Stimulated activated effector memory CD8-positive, alpha-beta T cell treated with anti-CD3 and anti-CD28 coated beads, Interleukin-12 subunit alpha, Interleukin-12 subunit beta, amount 100 ng/mL, for 72 hours (primary cell): ENCODE data around the gene MGAT4C.

Source experiments
- ATAC-seq: fragments of 150-1000 bp; cut with Tn5 transposase; 2 replicates; pipeline ENCODE4 v1.10.0; 2021
- DNase-seq, 2 donors: peaks; one replicate each; pipeline ENCODE4 v3.0.0; 2021 to 2022; ENCODE audit warnings: low spot score in 2 of 2
- H3K27ac Mint-ChIP-seq: one replicate; pipeline ENCODE4 v1.8.0; 2022; ENCODE audit warnings: mild to moderate bottlenecking, mixed read lengths
- H3K36me3 Mint-ChIP-seq: one replicate; pipeline ENCODE4 v1.8.0; 2022; ENCODE audit warnings: mild to moderate bottlenecking, mixed read lengths
- H3K4me1 Mint-ChIP-seq: one replicate; pipeline ENCODE4 v1.8.0; 2022; ENCODE audit warnings: mixed read lengths
- H3K4me3 Mint-ChIP-seq: one replicate; pipeline ENCODE4 v1.8.0; 2022; ENCODE audit warnings: mild to moderate bottlenecking, mixed read lengths
- H3K9me3 Mint-ChIP-seq: one replicate; pipeline ENCODE4 v1.8.0; 2022; ENCODE audit warnings: mixed read lengths

The MGAT4C gene

DNA sequence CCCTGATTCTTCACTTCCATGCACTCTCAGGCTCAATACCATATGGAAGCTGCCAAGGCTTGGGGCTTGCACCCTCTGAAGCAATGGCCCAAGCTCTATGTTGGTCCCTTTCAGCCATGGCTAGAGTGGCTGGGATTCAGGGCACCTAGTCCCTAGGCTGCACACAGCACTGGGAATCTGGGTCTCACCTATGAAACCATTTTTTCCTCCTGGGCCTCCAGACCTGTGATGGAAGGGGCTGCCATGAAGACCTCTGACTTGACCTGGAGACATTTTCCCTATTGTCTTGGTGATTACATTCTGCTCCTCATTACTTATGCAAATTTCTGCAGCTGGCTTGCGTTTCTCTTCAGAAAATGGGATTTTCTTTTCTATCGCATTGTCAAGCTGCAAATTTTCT lies 258.1 kb downstream of the MGAT4C start:
- Mint-ChIP-seq H3K4me3 (no peak overlapping the region), H3K27ac (no peak overlapping the region), H3K9me3 (peaks cover 39% of the 10 kb centered on the region), H3K36me3 (no peaks in the 10 kb centered on the region), H3K4me1 (no peaks in the 10 kb centered on the region)
- DNase-seq (no peak), ATAC-seq (no peak)

GRCh38 chr12:85996280-85996679 lies 259.9 kb downstream of the MGAT4C start:
- Mint-ChIP-seq H3K4me3 (no peak overlapping the region), H3K36me3 (no peaks in the 10 kb centered on the region), H3K4me1 (no peaks in the 10 kb centered on the region), H3K9me3 (peaks cover 35% of the 10 kb centered on the region), H3K27ac (no peak overlapping the region)
- no peak for DNase-seq
- ATAC-seq: no peak

DNA sequence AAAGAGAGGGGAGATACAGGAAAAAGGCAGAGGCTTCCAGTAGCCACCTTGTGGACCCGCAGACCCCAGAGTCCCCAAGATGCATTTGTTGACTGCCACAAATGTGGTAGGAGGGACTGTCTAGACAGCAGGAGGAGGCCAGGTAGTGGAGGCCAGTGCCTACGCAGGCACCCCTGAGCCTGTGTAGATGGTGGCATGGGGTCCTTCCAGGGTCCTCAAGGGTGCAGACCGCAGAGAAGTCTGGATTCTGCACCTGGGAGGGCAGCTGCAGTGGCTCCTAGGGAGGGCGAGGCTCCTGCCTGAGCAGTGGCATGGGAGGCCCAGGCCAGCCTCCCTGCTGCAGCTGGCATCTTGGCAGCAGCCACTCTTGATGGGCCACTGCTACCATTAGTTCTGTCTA lies 262.4 kb downstream of the MGAT4C start:
- H3K36me3 Mint-ChIP-seq: no peaks in the 10 kb centered on the region
- peaks cover 26% of the 10 kb centered on the region for H3K9me3 Mint-ChIP-seq
- H3K4me1 Mint-ChIP-seq: no peaks in the 10 kb centered on the region
- H3K27ac Mint-ChIP-seq: no peak overlapping the region
- no peak overlapping the region for H3K4me3 Mint-ChIP-seq
- DNase-seq: no peak
- no peak for ATAC-seq

DNA sequence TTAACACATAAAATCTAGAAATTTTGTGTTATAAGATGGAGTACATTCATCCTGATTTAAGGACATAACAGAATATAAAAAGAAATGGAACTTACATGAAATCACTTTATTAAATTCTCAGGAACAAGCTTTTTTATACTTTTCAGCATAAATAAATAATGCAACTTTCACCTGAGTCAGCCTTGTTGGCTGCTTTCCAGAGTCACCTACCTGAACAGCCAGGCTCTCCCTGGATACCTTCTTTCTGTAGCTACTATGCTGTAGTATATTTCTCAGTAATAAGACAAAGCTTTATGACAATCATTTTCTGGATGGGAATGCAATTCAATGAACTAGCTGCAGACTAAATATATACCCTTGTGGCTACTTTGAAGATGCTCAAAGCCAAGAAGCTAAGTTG lies 270.2 kb downstream of the MGAT4C start:
- Mint-ChIP-seq H3K36me3 (no peaks in the 10 kb centered on the region), H3K27ac (no peak overlapping the region), H3K9me3 (peaks cover 8% of the 10 kb centered on the region), H3K4me3 (no peak overlapping the region), H3K4me1 (no peaks in the 10 kb centered on the region)
- DNase-seq: no peak
- ATAC-seq: no peak

DNA sequence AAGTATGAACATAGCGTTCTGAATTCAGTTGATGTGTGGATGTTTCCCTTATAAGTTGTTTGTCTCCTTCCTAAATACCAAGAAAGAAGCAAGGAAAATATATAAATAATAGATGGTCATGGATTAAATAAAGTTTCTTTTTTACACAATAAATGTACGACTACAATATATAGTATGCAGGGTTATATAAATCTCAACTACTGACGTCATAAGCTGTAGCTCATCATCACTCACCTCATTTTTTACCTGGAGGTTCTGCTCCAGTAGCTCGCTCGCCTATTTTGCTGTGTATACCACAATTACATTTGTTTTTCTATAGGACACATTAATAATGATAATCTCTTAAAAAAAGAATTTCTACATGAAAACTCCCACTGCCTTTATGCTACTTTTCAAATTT lies 272.6 kb downstream of the MGAT4C start:
- no peak overlapping the region for H3K27ac Mint-ChIP-seq
- H3K4me1 Mint-ChIP-seq: no peaks in the 10 kb centered on the region

GRCh38 chr12:85979641-85980040 lies 276.6 kb downstream of the MGAT4C start:
- Mint-ChIP-seq H3K36me3 (no peaks in the 10 kb centered on the region), H3K4me1 (no peaks in the 10 kb centered on the region)

More for the DNA sequence above, 272.6 kb downstream of the MGAT4C start:
- DNase-seq (no peak), ATAC-seq (no peak)
- Mint-ChIP-seq H3K4me3 (no peak overlapping the region), H3K36me3 (no peaks in the 10 kb centered on the region), H3K9me3 (peaks cover 6% of the 10 kb centered on the region)

GRCh38 chr12:85975716-85976115 lies 280.5 kb downstream of the MGAT4C start:
- peaks cover 5% of the 10 kb centered on the region for H3K9me3 Mint-ChIP-seq
- no peak overlapping the region for H3K27ac Mint-ChIP-seq
- no peak overlapping the region for H3K4me3 Mint-ChIP-seq
- ATAC-seq (no peak), DNase-seq (no peak)
- H3K36me3 Mint-ChIP-seq: no peaks in the 10 kb centered on the region
- H3K4me1 Mint-ChIP-seq: no peaks in the 10 kb centered on the region

More at GRCh38 chr12:85979641-85980040, 276.6 kb downstream of the MGAT4C start:
- DNase-seq (no peak), ATAC-seq (no peak)
- Mint-ChIP-seq H3K9me3 (peaks cover 6% of the 10 kb centered on the region), H3K27ac (no peak overlapping the region), H3K4me3 (no peak overlapping the region)

GRCh38 chr12:85971800-85972199 lies 284.4 kb downstream of the MGAT4C start:
- peaks cover 2% of the 10 kb centered on the region for H3K9me3 Mint-ChIP-seq
- no peak overlapping the region for H3K4me3 Mint-ChIP-seq
- no peaks in the 10 kb centered on the region for H3K4me1 Mint-ChIP-seq
- no peaks in the 10 kb centered on the region for H3K36me3 Mint-ChIP-seq
- no peak for ATAC-seq
- H3K27ac Mint-ChIP-seq: no peak overlapping the region
- DNase-seq: no peak

GRCh38 chr12:85968606-85969005 lies 287.6 kb downstream of the MGAT4C start:
- H3K4me1 Mint-ChIP-seq: no peaks in the 10 kb centered on the region
- H3K27ac Mint-ChIP-seq: no peak overlapping the region
- DNase-seq: no peak
- ATAC-seq: no peak
- H3K4me3 Mint-ChIP-seq: no peak overlapping the region
- peaks cover 2% of the 10 kb centered on the region for H3K9me3 Mint-ChIP-seq
- no peaks in the 10 kb centered on the region for H3K36me3 Mint-ChIP-seq

GRCh38 chr12:85963326-85963725 lies 292.9 kb downstream of the MGAT4C start:
- ATAC-seq (no peak), DNase-seq (no peak)
- H3K36me3 Mint-ChIP-seq: no peaks in the 10 kb centered on the region
- no peaks in the 10 kb centered on the region for H3K9me3 Mint-ChIP-seq
- no peak overlapping the region for H3K4me3 Mint-ChIP-seq
- H3K4me1 Mint-ChIP-seq: no peaks in the 10 kb centered on the region
- H3K27ac Mint-ChIP-seq: no peak overlapping the region

DNA sequence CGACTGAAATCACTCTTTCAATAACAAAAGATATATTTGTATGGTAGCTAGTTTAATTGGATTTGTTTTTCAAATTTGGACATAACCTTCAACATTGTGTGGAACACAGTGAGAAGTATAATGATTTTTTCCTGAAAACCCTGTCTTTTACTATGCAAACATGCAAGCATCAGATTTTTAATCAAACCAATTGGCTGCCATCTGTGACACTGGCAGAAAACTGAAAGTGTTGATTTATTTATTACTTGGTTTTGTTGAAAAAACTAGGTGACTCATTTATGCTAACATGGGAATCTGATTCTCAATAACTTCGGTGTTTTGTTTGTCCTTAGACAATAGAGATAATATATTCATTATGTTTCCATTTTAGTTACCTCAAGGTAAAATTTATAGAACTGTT lies 300.1 kb downstream of the MGAT4C start:
- Mint-ChIP-seq H3K36me3 (no peaks in the 10 kb centered on the region), H3K4me1 (no peaks in the 10 kb centered on the region), H3K9me3 (peaks cover 6% of the 10 kb centered on the region), H3K4me3 (no peak overlapping the region), H3K27ac (no peak overlapping the region)
- DNase-seq: no peak
- no peak for ATAC-seq

GRCh38 chr12:85955127-85955526 lies 301.1 kb downstream of the MGAT4C start:
- Mint-ChIP-seq H3K4me1 (no peaks in the 10 kb centered on the region), H3K9me3 (peaks cover 6% of the 10 kb centered on the region), H3K27ac (no peak overlapping the region), H3K36me3 (no peaks in the 10 kb centered on the region), H3K4me3 (no peak overlapping the region)
- no peak for ATAC-seq
- no peak for DNase-seq

GRCh38 chr12:85951823-85952222 lies 304.4 kb downstream of the MGAT4C start:
- DNase-seq: no peak
- Mint-ChIP-seq H3K9me3 (peaks cover 13% of the 10 kb centered on the region), H3K4me1 (no peaks in the 10 kb centered on the region), H3K4me3 (no peak overlapping the region), H3K36me3 (no peaks in the 10 kb centered on the region), H3K27ac (no peak overlapping the region)
- no peak for ATAC-seq

DNA sequence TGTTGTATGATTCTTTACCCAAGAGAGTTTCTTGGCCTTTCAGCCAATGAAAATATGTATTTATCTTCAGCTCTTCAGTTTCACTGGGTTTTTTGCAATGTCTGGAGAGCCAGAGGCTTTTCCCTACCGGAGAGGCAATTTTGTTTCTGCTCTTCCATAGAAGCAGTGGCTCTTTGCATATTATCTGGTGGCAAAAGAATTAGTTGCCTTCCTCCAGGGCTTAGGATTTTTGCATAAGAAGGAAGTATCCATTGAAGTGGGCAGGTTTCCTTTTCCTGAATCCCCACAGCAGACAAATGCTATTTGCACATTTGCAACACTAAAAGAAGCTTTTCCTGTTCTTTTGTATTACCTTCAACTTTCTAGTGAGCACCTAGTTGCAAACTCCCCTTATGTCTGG lies 306.9 kb downstream of the MGAT4C start:
- Mint-ChIP-seq H3K4me1 (no peaks in the 10 kb centered on the region), H3K4me3 (no peak overlapping the region), H3K27ac (no peak overlapping the region), H3K36me3 (no peaks in the 10 kb centered on the region), H3K9me3 (peaks cover 17% of the 10 kb centered on the region)
- ATAC-seq (no peak), DNase-seq (no peak)

- no peaks in the 10 kb centered on the region for H3K36me3 Mint-ChIP-seq
- ATAC-seq (no peak), DNase-seq (no peak)
- H3K4me3 Mint-ChIP-seq: no peak overlapping the region
- no peaks in the 10 kb centered on the region for H3K4me1 Mint-ChIP-seq
- no peak overlapping the region for H3K27ac Mint-ChIP-seq
- H3K9me3 Mint-ChIP-seq: peaks cover 15% of the 10 kb centered on the region
Measured at GRCh38 chr12:85948340-85948739, 307.9 kb downstream of the MGAT4C start.

- no peak for DNase-seq
- no peak for ATAC-seq
- H3K9me3 Mint-ChIP-seq: peaks cover 18% of the 10 kb centered on the region
- H3K4me1 Mint-ChIP-seq: no peaks in the 10 kb centered on the region
- H3K27ac Mint-ChIP-seq: no peak overlapping the region
- H3K36me3 Mint-ChIP-seq: no peaks in the 10 kb centered on the region
- no peak overlapping the region for H3K4me3 Mint-ChIP-seq
Measured at GRCh38 chr12:85947286-85947685, 308.9 kb downstream of the MGAT4C start.

GRCh38 chr12:85946375-85946774 lies 309.8 kb downstream of the MGAT4C start:
- ATAC-seq: no peak
- peaks cover 23% of the 10 kb centered on the region for H3K9me3 Mint-ChIP-seq
- no peaks in the 10 kb centered on the region for H3K4me1 Mint-ChIP-seq
- DNase-seq: no peak
- no peak overlapping the region for H3K27ac Mint-ChIP-seq
- no peak overlapping the region for H3K4me3 Mint-ChIP-seq
- no peaks in the 10 kb centered on the region for H3K36me3 Mint-ChIP-seq
